Measurements from ENCODE around the gene TTI1. TPM values are rescaled to one million over a fixed set of nuclear protein-coding genes. Genes with fewer than 3 reads are reported as not detected.
A peak's percentile ranks its signal among the peaks of the same experiment; 100 is the strongest.

TTI1 gene
- total RNA-seq, 1 experiment from 2014 or later = 40.3 TPM

DNA sequence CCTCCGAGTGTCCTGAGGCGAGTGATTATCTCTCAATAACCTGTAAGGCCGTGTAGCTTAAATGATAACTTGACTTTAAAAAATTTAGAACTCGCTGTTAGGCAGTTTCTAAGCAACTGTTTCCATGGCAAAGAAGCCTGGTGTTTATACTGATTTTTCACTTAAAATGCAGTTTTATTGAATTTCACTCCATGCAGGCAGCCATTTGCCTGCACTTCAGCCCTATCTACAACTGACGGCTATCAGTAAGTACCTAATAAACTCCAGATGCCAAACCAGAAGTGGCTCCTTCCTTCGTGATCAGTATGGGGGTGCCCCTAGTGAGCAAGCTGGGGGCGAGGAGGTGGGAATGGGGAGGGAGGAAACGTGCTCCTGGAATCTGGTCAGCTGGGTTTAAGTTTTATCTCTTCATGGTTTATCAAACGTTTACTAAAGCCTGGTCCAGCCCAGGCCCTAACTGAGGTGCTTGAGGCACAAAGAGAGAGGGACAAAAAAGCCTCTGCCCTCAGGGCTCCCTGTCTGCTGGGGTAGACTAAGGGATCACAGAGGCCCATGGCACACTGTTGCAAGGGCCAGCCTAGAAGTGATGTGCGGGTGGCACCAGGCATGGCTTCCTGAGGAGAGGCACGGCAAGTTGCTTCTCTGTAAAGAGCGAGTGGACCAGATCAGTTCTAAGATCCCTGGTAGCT lies 45.5 kb downstream of the TTI1 start:
- DNase-seq (ENCODE audit: low read depth) = peak; percentile 30

DNA sequence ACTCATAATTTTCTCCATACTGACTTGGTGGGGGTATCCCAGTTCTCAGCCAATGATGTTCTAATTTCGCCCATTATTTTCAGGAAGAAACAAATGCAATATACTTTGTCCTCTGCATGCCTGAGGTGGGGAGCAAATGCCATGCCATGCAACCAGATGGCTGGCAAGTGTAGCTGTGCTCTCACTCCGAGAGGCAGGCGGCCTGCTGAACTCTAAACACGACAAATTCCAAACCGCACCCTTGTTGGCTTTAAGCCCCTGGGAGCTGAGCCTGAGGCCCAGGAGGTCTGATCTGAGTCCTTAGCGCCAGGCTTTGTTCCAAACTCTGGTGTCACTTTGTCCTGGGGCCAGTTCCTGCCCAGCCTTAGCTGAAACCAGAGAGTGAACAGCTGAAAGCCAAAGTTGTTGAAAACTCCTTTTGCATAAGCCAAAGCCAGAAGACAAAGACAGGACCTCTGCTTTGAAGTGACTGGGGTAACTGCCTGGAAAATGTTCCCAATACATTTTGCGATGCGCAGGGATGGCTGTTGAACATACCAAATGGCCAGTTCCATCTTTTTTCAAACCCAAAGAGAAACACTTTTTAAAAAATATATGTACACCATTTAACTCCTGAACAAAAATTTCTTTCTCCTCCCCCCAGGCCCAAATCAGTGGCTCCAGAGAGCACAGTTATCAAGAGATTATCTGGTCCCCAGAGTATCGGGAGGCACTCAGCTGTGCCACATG lies 46.2 kb downstream of the TTI1 start:
- DNase-seq (ENCODE audit: low read depth) = peak; percentile 97

DNA sequence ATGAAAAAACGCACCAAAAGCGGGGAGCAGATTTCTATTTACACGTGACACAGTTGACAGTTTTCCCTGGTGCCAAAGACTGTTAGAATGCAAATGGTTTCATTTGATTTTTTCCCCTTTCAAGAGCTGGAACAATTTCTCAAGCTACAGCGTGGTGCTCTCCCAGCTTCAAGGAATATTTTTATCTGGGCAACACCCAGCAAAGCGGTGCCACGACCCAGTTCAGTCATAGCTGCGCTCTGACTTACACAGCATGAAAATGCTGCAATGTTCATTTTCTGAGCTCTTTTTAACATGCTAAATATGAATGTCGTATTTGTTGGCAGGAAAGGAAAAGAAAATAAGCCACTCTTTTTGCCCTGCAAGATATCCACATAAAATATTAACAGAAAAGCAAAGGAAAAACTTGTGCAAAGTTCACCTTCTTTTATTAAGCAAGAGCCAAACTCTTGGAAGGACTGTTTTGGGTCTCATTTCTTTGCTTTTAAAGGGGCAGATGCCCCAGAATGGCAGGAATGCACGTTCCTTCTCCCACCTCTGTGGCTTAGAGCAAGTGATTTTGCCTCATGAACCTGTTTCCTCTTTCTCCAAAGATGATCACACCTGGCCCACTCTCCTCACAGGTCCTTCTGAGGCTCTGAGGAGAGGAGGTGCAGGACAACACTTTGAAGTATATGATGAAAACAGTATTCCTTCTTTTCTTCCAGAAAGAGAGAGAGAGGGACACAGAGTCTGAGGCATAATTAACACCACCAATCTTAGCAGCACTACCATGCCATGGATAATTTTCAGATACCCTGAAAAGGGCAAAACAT lies 47.0 kb downstream of the TTI1 start:
- DNase-seq (ENCODE audit: low read depth) = no peak

DNA sequence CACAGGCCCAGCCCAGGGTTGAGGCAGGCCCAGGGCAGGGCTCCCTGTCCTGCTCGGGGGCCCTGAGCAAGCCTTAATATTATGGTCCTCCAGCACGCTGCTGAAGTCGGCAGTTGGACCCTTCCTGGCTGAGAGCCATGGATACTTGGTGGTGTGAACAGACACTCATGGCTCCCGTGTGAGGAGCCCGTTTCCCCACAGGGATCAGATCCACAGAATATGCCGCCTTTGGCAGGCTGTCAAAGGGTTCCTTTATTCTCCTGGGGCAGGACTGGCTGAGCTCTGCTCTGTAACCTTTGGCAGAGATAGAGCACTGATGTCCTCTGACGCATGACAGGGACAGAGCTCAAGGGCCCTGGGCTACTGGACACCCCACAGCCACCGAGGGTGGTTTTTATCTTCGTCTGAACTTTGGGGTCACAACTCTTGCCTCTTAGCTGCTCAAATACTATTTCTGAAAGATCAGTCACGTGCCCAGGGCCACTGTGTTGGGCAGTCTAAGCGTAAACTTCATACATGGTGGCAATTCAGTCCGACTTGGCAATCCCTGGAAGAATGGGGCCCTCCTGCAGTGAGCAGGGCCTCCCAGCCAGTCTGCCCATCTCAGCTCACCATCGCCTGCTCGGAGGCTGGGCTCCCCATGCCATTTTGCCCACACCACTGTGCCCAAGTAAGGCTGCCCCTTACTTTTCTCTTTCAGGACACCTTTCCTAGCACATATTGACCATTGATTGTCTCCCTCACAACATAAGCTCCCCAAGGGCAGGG lies 49.1 kb downstream of the TTI1 start:
- DNase-seq (ENCODE audit: low read depth) = no peak

DNA sequence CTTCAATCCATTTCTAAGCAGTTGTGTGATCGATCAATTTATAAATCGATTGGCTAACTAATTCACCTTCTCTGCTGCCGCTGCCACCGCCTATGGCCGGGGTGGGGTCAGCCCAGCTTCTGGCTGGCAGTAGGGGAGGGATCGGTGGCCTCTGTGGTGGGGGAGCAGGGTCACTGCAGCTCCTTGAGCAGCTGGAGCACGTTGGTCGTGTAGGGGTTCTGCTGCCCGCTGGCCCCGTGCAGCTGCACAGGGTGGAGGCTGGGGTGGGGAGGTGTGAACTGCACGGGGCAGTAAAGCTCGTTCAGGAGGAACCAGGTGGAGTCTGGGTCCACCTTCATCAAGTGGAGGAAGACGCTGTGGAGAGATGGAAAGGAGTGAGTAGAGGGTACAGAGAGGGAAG lies 50.0 kb downstream of the TTI1 start:
- DNase-seq (ENCODE audit: low read depth) = no peak

DNA sequence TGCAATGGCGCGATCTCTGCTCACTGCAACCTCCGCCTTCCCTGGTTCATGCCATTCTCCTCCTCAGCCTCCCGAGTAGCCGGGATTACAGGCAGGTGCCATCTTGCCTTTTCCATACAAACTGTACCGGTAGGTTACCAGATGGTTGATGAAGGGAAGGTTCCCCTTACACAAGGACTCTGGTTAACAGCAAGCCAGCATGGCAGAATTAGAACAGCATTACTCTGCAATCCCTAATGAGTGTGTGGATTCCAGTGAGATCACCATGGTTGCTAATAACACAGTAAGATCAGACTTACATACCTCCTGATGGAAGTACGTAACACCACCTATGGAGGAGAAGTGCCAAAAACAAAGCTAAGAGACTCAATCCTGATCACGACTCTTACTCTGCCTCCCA lies 51.7 kb downstream of the TTI1 start:
- DNase-seq (ENCODE audit: low read depth) = no peak

DNA sequence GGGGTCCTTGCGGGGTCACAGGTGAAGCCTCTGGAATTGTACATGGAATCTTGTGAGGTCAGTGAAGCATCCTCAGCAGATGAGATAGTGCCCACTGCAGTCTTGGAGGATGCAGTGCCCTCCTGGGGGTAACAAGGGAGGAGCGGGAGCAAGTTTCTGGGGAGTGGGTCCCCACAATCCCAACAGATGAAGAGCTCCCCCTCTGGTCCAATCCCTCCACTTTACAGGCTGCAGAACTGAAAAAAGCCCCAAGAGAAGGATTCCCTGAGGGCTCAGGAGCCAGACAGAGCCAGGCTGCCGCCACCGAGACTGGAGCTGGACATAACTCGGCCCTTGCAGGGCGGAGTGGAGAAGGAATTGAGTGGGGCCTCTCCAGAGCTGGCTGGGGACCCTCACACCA lies 52.4 kb downstream of the TTI1 start:
- no peak for DNase-seq (ENCODE audit: low read depth)

DNA sequence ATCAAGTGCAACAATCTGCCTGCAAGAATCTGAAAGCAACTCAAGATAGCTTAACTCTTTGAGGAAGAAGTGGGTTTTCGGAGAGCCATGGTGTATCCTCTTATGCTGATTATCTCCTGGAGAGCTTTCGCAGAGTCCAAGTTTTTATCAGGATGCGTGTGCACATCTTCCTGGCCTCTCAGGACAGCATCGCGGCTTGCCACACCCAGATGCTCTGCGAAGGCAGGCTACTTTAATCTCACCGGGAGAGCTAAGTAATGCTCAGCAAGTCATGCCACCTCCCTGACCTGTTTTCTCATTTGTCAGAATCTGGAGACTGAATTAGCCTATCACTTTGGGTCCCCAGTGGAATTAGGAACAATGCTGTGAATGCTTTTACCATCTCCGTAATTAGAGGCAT lies 52.9 kb downstream of the TTI1 start:
- no peak for DNase-seq (ENCODE audit: low read depth)

DNA sequence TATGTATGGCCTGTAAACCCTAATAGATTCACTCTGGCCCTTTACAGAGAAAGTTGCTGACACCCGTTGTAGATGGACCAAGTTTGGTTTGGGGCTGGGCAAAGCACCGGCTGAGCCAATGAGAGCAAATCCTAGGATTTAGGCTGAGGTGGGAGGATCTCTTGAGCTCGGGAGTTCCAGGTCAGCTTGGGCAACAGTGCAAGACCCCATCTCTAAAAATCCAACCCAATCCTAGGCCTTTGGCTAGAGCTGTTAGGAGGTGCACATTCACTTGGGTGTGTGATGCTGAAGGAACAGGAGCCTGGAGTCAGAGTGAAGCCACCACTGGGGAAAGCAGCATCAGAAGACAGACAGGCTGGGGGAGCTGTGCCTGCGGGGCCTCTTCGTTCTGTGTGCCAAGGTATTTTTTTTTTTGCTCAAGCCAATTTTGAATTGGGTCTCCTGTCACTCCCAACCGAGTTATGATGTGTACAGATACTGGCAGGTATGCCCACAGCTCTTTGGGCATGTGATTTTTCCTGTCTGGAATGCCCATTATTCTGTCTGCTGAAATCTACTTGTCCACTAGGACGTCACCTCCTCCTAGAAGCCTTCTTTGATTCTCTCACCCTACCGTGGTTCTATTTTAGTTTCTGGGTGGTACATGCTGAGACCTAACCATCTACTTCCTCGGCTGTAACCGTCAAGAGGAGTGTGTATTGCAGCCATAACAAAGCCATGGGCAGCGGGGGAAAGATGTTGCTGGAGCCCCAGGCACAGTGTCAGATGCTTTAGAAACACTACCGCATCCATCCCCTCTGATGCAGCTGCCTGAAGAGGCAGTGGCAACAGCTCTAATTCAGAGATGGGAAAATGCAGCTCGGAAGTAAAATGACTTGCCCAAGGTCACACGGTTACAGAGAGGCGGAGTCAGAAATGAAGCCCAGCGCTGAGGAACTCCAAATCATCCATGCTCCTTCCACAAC lies 54.0 kb downstream of the TTI1 start:
- DNase-seq (ENCODE audit: low read depth) = no peak

DNA sequence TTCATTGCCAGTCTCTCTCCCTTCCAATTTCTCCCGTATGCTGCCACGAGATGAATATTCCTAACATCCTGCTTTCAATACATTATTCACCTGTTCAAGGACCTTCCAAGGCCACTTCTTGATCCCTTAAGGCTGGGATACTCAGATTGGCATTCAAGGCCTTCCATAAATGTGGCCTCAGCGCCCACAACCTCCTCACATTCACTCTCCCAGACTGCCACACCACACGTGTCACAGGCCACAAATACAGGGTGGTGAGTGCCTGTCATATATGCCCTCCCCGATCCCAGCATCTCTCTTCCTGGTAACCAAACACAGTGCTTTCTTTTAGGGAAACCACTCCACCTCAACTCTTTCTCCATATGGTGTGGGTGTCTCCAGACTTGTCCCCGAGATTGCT lies 55.5 kb downstream of the TTI1 start:
- DNase-seq (ENCODE audit: low read depth) = no peak

DNA sequence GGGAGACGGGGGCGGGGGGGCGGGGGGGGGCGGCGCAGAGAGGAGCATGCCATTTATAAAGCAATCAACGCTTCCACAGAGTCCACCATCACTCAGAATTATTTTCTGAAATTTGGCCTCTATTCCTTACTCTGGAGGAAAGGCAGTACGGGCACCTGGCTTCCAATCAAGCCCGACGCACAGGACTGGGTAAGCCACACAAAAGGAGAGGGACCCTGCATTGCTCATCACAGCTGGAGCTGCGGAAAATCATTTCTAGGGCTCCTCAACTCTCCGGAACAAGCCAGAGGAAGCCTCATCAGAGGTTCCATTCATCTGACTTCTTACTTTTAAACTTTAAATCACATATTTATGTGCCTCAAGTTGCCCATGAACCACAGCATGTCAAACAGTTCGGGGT lies 55.9 kb downstream of the TTI1 start:
- no peak for DNase-seq (ENCODE audit: low read depth)

DNA sequence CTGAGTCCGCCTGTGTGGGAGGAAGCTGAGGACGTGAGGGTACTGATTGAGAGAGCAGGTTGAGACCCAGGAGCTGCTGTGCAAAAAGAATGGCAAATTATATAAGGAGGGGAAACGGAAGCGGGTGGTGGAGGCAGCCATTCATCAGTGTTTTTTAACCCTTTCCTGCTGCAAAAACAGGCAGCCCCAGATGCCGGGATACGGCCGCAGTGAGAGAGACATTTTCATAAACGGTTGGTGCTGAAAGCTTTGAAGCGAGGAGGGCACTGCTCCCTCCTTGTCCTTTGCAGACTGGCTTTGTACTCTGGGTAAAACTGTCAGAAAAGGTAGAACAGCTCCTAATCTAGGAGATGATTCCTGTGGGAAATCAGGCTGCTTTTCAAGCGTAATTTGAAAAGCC lies 56.4 kb downstream of the TTI1 start:
- DNase-seq (ENCODE audit: low read depth) = no peak

DNA sequence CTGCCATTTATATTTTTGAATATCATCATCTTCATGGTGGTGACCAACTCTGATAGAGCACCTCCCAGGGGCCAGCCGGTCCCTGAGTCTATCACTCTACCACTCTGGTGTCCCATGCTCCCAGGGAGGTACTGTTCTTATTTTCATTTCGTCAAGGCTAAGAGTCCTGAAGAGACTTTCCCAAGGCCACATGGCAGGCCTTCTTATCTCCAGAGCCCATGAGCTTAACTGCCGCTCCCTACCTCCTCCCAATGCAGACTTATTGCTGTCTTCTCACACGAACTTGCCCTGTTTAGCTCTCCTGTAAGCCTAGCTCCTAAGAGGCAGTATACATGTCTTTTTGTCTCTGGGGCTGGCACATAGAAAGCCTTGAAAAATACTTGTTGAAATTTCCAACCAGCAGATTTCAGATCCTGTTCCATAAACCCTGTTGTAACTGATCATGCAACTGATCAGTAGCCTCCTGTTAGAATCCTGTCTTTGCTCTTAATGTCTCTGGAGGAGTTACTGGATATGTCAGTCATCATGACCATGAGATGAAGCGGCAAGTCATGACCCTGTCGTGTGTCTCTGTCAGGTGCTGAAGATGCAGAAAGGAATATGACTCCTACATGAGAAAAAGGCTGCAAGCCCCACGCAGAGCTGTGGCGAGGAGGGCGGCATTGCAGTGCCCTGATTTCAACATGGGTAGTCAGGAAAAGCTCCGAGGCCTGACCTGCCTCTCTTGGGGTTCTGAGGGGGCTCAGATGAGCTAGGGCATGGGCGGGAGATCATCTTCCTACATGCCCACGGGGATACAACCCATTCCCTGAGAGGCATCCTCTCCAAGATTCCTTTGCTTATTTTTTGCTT lies 60.0 kb downstream of the TTI1 start:
- DNase-seq (ENCODE audit: low read depth) = no peak

DNA sequence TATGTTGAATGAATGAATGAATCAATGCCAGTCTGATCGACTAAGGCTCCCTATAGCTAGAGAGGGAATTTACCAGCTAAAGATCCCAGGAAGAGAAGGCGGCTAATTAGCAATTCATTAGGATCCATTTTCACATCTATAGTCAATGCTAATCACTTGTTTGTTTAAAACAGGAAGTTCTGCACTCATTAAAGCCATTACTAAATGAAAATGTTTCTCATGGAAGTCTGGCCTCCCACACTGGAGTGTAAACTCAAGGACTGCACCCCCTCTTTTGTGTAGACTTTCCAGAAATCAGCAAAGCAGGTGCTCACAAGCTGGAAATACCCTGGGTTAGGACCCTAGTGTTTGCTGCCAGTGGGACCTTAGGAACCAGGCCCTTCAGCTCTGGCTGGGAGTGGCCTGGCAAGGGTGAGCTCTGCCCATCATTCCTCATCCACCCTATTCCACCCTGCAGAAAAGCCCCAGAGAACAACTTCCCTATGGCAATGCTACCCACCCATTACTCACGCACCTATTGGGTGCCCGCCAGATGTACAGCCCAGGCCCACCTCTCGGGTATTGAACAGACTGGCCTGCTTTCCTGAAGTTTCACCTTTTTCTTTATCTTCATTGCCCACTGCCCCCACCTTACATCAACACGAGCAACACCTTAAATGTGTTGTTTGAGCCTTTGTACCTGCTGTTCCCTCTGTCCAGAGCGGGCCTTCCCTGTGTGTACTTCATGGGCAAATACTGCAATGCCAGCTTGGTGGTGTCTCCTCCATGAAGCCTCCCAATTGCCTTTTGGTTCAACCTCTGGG lies 60.8 kb downstream of the TTI1 start:
- no peak for DNase-seq (ENCODE audit: low read depth)

DNA sequence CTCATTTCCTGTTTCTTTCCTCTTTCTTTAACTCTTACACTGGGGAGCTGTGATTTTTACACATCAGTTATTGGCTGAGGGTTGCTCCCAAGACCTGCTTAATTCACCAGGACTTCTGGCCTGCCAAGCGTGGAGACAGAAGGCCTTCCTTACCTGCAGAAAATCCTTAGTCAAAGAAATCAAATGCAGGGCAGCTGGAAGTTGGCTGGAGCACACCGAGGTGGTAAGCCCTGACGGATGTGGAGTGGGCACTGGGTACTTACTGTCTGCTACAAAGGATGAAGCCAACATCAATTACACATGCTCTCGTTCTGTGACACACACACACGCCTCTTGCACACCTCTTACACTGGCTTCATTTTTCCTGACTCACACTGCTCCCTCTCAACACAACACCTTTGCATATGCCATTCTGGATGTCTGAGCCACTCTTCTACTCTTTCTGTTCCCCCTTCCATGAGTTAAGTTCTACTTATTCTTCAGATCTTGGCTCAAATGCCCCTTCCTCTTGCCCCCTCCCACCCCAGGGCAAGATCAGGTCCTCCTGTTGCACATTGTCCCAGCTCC lies 61.6 kb downstream of the TTI1 start:
- DNase-seq (ENCODE audit: low read depth) = no peak

DNA sequence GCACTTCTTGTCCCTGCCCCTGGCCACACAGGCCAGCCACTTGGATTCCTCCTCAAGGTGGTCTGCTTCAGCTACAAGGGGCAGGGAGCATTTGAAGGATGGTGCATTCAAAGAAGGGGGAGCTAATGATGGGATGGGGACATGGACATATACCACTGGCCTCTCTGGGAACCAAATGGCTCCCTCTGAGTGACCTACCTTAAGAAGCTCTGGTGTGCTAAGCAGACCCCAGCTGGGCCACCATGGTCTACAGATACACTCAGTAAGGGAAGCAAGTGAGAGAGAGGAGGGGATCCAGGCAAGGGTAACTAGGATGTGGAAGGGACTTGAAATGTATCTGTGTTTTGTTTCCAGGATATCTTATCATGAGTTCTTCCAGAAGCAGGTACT lies 62.4 kb downstream of the TTI1 start:
- DNase-seq (ENCODE audit: low read depth) = no peak

DNA sequence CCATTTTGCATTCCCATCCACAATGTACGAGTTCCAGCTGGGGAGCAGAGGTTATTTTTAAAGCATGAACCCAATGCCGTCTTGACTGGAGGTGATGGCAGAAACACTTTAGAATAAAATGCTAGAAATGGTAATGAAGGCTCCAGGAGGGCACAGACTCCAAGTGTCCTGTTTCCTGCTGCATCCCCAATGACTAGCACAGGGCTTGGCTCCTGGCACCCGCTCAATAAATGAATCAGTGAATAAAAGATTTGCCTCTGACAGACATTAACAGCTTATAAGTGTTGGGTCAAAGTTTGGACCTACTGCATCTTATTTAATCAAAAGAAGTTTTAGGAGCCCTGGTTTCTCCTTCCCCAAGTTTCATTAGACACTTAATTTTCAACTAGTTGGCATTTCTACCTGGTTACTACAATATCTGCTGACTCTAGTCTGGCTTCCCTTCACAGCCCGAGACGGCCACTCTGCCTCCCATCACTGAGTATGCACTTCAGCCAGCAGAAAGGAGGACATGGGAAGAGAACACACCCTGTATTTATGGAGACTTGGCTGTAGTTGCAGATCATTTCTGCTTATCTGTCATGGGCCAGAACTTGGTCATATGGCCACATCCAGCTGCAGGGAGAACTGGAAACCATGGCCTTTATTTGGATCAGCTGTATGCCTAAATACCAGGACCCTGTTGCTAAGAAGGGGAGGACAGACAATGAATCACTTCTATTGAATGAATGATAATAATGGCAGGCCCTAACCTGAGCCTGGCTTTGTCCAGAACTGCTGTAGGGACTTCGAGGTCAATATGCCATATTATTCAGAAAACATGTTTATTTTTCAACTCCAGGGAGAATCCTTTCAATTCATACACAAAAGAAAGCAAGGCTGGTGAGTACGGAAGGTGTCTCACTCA lies 63.1 kb downstream of the TTI1 start:
- DNase-seq (ENCODE audit: low read depth) = peak; percentile 61
